ENCODE data around the gene RUNDC1.

The RUNDC1 gene

DNA sequence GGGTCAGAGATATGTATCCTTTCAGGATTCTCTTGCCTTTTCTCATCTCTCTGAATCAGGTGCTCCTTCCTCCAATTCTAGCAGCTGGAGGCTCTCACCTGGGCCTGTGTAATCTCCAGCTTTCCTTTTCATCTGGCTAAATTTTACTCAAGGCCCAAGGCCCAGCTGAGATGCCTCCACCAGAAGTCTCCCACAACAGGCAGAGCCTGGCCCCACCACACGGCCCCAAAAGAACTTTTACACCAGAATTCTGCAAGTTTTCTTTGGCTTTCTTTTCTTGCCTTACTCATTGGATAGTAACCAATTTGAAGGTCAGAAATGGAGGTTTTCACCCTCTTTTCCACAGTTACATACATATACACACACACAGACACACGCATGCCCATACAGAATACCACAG is 59.3 kb downstream of the RUNDC1 start:
- Histone ChIP-seq H3K36me3 (ENCODE audit: low read depth) (no peaks in the 10 kb centered on the region), H3K9me3 (ENCODE audit: severe bottlenecking) (no peaks in the 10 kb centered on the region), H3K27ac (ENCODE audit: poor library complexity, severe bottlenecking) (no peak overlapping the region), H3K27me3 (ENCODE audit: insufficient read depth, poor library complexity, severe bottlenecking) (no peaks in the 10 kb centered on the region), H3K4me1 (ENCODE audit: insufficient read depth, poor library complexity, severe bottlenecking) (no peaks in the 10 kb centered on the region), H3K4me3 (ENCODE audit: severe bottlenecking) (no peak overlapping the region)
- DNase-seq (ENCODE audit: low spot score), result no peak
- TF ChIP-seq, protein P1, sequence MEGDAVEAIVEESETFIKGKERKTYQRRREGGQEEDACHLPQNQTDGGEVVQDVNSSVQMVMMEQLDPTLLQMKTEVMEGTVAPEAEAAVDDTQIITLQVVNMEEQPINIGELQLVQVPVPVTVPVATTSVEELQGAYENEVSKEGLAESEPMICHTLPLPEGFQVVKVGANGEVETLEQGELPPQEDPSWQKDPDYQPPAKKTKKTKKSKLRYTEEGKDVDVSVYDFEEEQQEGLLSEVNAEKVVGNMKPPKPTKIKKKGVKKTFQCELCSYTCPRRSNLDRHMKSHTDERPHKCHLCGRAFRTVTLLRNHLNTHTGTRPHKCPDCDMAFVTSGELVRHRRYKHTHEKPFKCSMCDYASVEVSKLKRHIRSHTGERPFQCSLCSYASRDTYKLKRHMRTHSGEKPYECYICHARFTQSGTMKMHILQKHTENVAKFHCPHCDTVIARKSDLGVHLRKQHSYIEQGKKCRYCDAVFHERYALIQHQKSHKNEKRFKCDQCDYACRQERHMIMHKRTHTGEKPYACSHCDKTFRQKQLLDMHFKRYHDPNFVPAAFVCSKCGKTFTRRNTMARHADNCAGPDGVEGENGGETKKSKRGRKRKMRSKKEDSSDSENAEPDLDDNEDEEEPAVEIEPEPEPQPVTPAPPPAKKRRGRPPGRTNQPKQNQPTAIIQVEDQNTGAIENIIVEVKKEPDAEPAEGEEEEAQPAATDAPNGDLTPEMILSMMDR (IDR thresholded peaks at IDR 0.05; ENCODE audit: poor library complexity, severe bottlenecking), result no peak
- ATAC-seq (ENCODE audit: low read depth), result no peak

DNA sequence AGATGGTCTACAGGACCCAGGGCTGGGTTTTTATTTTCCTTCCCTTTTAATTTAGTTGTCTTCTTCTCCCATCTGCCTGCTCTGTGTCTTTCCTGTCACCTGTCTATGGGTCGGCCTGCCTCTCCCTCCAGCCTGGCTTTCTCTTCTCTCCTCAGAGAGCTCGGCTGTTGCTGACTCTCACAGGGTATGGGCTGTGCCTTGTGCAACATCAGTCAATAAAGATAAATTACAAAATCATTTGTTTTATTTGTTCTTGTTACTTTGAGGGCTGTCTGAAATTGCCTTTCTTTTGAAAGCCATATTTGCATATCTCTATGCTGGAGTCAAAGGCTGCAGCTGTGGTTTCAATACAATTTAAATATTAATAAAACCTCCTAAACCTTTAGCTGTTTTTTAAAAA is 60.3 kb downstream of the RUNDC1 start:
- Histone ChIP-seq H3K36me3 (ENCODE audit: low read depth) (peaks cover 8% of the 10 kb centered on the region), H3K27ac (ENCODE audit: poor library complexity, severe bottlenecking) (no peak overlapping the region), H3K9me3 (ENCODE audit: severe bottlenecking) (no peaks in the 10 kb centered on the region), H3K4me3 (ENCODE audit: severe bottlenecking) (no peak overlapping the region), H3K4me1 (ENCODE audit: insufficient read depth, poor library complexity, severe bottlenecking) (no peaks in the 10 kb centered on the region), H3K27me3 (ENCODE audit: insufficient read depth, poor library complexity, severe bottlenecking) (no peaks in the 10 kb centered on the region)
- TF ChIP-seq, protein P1 (IDR thresholded peaks at IDR 0.05; ENCODE audit: poor library complexity, severe bottlenecking), result no peak
- DNase-seq (ENCODE audit: low spot score) (no peak), ATAC-seq (ENCODE audit: low read depth) (no peak)

DNA sequence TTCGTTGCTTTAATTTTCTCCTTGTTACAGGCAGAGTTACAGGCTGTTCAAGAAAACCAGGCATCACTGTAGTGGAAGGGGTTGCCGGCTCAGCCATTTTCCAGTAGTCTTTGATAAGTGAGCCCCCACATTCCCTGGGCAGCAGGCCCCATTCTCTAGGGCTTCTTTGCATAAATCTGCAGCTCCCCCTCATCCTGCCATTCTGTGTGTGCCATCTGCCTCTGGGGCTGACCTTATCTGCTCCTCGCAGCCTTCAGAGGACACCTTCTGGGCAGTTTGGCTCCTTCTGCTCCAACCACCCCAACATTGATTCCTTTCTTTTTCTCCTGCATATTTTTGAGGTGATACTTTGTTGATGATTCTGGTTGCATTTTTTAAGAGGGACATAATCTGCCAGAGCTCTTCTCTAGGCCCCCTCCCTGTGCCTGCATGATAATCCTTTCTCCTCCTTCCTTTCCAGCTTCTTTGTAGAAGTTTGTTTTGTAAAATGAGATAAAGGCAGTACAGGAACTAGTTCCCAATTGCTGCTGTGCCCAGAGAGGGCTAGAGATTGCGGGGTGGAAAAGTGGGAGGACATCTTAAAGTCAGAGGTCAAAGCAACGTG is 61.8 kb downstream of the RUNDC1 start:
- Histone ChIP-seq H3K4me3 (ENCODE audit: severe bottlenecking) (no peak overlapping the region), H3K27me3 (ENCODE audit: insufficient read depth, poor library complexity, severe bottlenecking) (no peaks in the 10 kb centered on the region), H3K36me3 (ENCODE audit: low read depth) (peaks cover 13% of the 10 kb centered on the region), H3K9me3 (ENCODE audit: severe bottlenecking) (no peaks in the 10 kb centered on the region), H3K4me1 (ENCODE audit: insufficient read depth, poor library complexity, severe bottlenecking) (no peaks in the 10 kb centered on the region), H3K27ac (ENCODE audit: poor library complexity, severe bottlenecking) (no peak overlapping the region)
- TF ChIP-seq, protein P1 (IDR thresholded peaks at IDR 0.05; ENCODE audit: poor library complexity, severe bottlenecking), result no peak
- ATAC-seq (ENCODE audit: low read depth), result no peak
- no peak for DNase-seq (ENCODE audit: low spot score)
